Measurements from ENCODE around the gene KBTBD13. TPM values are rescaled to one million over a fixed set of nuclear protein-coding genes. Genes with fewer than 3 reads are reported as not detected.

KBTBD13 gene
- total RNA-seq, 1 experiment from 2014 or later = not detected

- intact Hi-C loops (cut with micrococcal nuclease) = no loop called here
- TF ChIP-seq CTCF (conservative IDR thresholded peaks at IDR 0.05; ENCODE audit: low read depth, low read length) (no peak), EZH2 (IDR thresholded peaks at IDR 0.05; ENCODE audit: low read length, unreplicated experiment) (no peak), EZH2phosphoT487 (IDR thresholded peaks at IDR 0.05; ENCODE audit: borderline replicate concordance, low read length) (no peak)
- no peak overlapping the region for H3K4me3 ChIP-seq (ENCODE audit: low read length)
- H3K79me2 ChIP-seq (ENCODE audit: low read length) = no peaks in the 10 kb centered on the region
- H3K4me1 ChIP-seq (ENCODE audit: insufficient read depth, low read length) = no peaks in the 10 kb centered on the region
- ChIA-PET POLR2A (ENCODE audit: unreplicated experiment) (no interaction called here), CTCF (no interaction called here)
- no peaks in the 10 kb centered on the region for H3F3A ChIP-seq (ENCODE audit: low read length, unreplicated experiment)
- no peaks in the 10 kb centered on the region for H3K27me3 ChIP-seq (ENCODE audit: low read length)
- no peak overlapping the region for H2AFZ ChIP-seq (ENCODE audit: low read length)
- H3K9me2 ChIP-seq (replicated peaks; ENCODE audit: low read length) = no peaks in the 10 kb centered on the region
- no peaks in the 10 kb centered on the region for H3K9me3 ChIP-seq (ENCODE audit: low read length)
- H4K20me1 ChIP-seq (ENCODE audit: low read length) = no peaks in the 10 kb centered on the region
- no peak for DNase-seq
- no peak overlapping the region for H3K9ac ChIP-seq (ENCODE audit: low read length)
- no peaks in the 10 kb centered on the region for H3K36me3 ChIP-seq (ENCODE audit: low read depth, low read length)
- no peak overlapping the region for H3K27ac ChIP-seq (ENCODE audit: low read length)
- no TSS peak for BruUV-seq (replicated peaks)
- H3K4me2 ChIP-seq (ENCODE audit: low read length) = no peak overlapping the region
- ATAC-seq = no peak
Observed at GRCh38 chr15:65081270-65081669, 4.7 kb downstream of the KBTBD13 start.

DNA sequence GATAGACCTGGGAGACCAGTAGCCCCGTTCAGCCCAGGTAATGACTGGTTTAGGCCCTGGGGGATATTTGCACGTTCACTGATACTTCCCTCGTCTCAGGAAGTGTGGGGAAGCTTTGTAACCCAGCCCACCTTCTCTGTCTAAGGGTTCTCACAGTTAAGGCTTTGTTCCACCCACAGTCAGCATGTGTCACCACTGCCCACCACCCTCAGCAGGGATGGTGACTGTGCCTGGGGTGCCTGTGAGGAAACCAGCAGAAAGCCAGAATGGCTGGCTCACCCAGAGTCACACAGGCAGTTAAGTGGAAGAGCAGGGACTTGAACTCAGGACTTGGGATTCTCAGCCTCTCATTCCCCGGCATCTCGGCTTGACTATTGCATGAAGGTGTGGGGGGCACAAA, 5.2 kb downstream of the KBTBD13 start:
- H3K79me2 ChIP-seq (ENCODE audit: low read length) = no peaks in the 10 kb centered on the region
- H3K27me3 ChIP-seq (ENCODE audit: low read length) = no peaks in the 10 kb centered on the region
- no peaks in the 10 kb centered on the region for H4K20me1 ChIP-seq (ENCODE audit: low read length)
- CTCF ChIA-PET = no interaction called here
- H3K4me2 ChIP-seq (ENCODE audit: low read length) = no peak overlapping the region
- TF ChIP-seq CTCF (conservative IDR thresholded peaks at IDR 0.05; ENCODE audit: low read depth, low read length) (no peak), EZH2phosphoT487 (IDR thresholded peaks at IDR 0.05; ENCODE audit: borderline replicate concordance, low read length) (no peak), EZH2 (IDR thresholded peaks at IDR 0.05; ENCODE audit: low read length, unreplicated experiment) (no peak)
- POLR2A ChIA-PET (ENCODE audit: unreplicated experiment) = no interaction called here
- H3K4me1 ChIP-seq (ENCODE audit: insufficient read depth, low read length) = no peaks in the 10 kb centered on the region
- H3K27ac ChIP-seq (ENCODE audit: low read length) = no peak overlapping the region
- BruUV-seq (replicated peaks) = no TSS peak
- H3K9me3 ChIP-seq (ENCODE audit: low read length) = no peaks in the 10 kb centered on the region
- intact Hi-C loops (cut with micrococcal nuclease) = no loop called here
- DNase-seq (peak; percentile 17), ATAC-seq (no peak)
- H3F3A ChIP-seq (ENCODE audit: low read length, unreplicated experiment) = no peaks in the 10 kb centered on the region
- H2AFZ ChIP-seq (ENCODE audit: low read length) = no peak overlapping the region
- no peak overlapping the region for H3K4me3 ChIP-seq (ENCODE audit: low read length)
- no peaks in the 10 kb centered on the region for H3K9me2 ChIP-seq (replicated peaks; ENCODE audit: low read length)
- H3K9ac ChIP-seq (ENCODE audit: low read length) = no peak overlapping the region
- H3K36me3 ChIP-seq (ENCODE audit: low read depth, low read length) = no peaks in the 10 kb centered on the region

GRCh38 chr15:65082303-65082953, 5.9 kb downstream of the KBTBD13 start:
- TF ChIP-seq EZH2phosphoT487 (IDR thresholded peaks at IDR 0.05; ENCODE audit: borderline replicate concordance, low read length) (no peak), CTCF (conservative IDR thresholded peaks at IDR 0.05; ENCODE audit: low read depth, low read length) (no peak), EZH2 (IDR thresholded peaks at IDR 0.05; ENCODE audit: low read length, unreplicated experiment) (no peak)
- ChIA-PET POLR2A (ENCODE audit: unreplicated experiment) (no interaction called here), CTCF (no interaction called here)
- intact Hi-C loops (cut with micrococcal nuclease) = no loop called here
- no peaks in the 10 kb centered on the region for H3K9me3 ChIP-seq (ENCODE audit: low read length)
- H3K9ac ChIP-seq (ENCODE audit: low read length) = no peak overlapping the region
- H3K9me2 ChIP-seq (replicated peaks; ENCODE audit: low read length) = no peaks in the 10 kb centered on the region
- DNase-seq (peak; percentile 5), ATAC-seq (peak; percentile 73)
- H3K36me3 ChIP-seq (ENCODE audit: low read depth, low read length) = no peaks in the 10 kb centered on the region
- no peak overlapping the region for H3K4me3 ChIP-seq (ENCODE audit: low read length)
- H2AFZ ChIP-seq (ENCODE audit: low read length) = peak overlapping the region; percentile 33; the same call in 1 of the 2 replicates
- no peaks in the 10 kb centered on the region for H3F3A ChIP-seq (ENCODE audit: low read length, unreplicated experiment)
- no peaks in the 10 kb centered on the region for H4K20me1 ChIP-seq (ENCODE audit: low read length)
- H3K4me2 ChIP-seq (ENCODE audit: low read length) = peak overlapping the region; percentile 35
- no peak overlapping the region for H3K27ac ChIP-seq (ENCODE audit: low read length)
- no peaks in the 10 kb centered on the region for H3K27me3 ChIP-seq (ENCODE audit: low read length)
- no peaks in the 10 kb centered on the region for H3K4me1 ChIP-seq (ENCODE audit: insufficient read depth, low read length)
- no peaks in the 10 kb centered on the region for H3K79me2 ChIP-seq (ENCODE audit: low read length)
- no TSS peak for BruUV-seq (replicated peaks)
